ENCODE data around the gene MRPL55.

DNA sequence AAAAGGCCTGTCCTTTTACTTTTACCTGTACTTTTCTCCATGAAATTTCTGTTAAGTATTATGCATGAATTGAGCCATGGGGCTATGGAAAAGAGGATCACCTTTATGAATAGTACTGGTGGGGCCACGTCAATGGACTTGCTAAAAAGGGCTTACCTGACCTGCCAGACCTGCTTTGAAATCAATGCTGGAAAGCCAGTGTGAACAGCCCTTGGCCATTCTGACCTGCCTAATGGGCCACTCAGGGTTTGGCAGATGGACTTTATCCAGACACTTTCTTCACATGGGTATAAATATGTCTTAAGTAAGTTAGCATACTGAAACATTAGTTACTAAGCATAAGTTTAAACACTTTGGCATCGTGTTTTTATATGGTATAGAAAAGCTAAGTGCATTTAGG lies 22.7 kb upstream of the MRPL55 start:
- TF ChIP-seq EP300 (IDR thresholded peaks at IDR 0.05) = no peak
- TF ChIP-seq, protein P1, sequence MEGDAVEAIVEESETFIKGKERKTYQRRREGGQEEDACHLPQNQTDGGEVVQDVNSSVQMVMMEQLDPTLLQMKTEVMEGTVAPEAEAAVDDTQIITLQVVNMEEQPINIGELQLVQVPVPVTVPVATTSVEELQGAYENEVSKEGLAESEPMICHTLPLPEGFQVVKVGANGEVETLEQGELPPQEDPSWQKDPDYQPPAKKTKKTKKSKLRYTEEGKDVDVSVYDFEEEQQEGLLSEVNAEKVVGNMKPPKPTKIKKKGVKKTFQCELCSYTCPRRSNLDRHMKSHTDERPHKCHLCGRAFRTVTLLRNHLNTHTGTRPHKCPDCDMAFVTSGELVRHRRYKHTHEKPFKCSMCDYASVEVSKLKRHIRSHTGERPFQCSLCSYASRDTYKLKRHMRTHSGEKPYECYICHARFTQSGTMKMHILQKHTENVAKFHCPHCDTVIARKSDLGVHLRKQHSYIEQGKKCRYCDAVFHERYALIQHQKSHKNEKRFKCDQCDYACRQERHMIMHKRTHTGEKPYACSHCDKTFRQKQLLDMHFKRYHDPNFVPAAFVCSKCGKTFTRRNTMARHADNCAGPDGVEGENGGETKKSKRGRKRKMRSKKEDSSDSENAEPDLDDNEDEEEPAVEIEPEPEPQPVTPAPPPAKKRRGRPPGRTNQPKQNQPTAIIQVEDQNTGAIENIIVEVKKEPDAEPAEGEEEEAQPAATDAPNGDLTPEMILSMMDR (IDR thresholded peaks at IDR 0.05) = no peak

All from suprapubic skin (tissue), 3 donors.